GM20000 (cell line): Measurements from ENCODE around the gene CA5A.
"Not testable (repeated sequence)": the region's sequence is repeated elsewhere in the genome, so short reads cannot be mapped to it uniquely, and the experiment has no call there.

Experiments
- DNase-seq: peaks from one replicate; pipeline ENCODE4 v3.0.0; 2012; ENCODE audit warnings: low spot score
- CTCF ChIP-seq: IDR thresholded peaks from 2 replicates; pipeline ENCODE4 v1.5.1; 2012; ENCODE audit warnings: mild to moderate bottlenecking, control low read depth; ENCODE audit errors: extremely low read depth, missing control alignments

The CA5A gene

DNA sequence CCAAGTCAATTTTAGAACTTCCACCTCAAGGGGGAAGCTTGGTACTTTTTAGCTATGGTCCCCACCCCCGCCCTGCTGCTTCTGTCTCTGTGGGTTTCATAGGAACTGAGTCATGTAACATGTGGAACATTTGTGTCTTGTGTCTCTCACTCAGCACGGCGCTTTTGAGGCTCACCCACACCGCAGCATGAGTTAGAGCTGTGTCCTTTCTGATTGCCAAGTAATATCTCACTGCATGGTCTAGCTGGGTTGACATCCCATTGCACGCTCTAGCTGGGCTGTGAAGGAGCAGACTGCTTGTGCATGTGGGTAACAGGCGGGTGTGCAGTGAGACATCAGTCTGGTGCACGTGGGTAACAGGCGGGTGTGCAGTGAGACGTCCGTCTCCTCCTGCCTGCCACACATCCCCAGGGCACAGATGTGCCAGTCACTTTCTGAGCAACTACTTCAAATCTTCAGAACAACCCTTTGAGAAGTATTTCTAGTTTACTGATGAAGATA, 40.6 kb downstream of the CA5A start:
- TF ChIP-seq CTCF, result no peak
- DNase-seq, result peak; percentile 70

DNA sequence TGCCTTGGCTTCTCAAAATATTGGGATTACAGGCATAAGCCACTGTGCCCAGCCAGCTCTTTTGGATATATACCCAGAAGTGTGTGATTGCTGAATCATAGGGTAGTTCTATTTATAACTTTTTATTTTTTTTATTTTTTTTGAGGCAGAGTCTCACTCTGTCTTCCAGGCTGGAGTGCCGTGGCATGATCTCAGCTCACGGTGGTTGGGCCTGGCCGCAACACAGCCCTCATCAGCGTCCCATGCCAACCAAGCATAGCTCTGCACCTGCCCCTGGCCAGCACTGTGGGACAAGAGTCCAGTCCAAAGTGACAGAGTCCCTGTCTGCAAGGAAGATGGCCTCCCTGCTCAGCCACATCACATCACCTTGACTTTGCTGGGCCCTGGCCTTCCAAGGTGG, 42.3 kb downstream of the CA5A start:
- not testable (repeated sequence) for DNase-seq

DNA sequence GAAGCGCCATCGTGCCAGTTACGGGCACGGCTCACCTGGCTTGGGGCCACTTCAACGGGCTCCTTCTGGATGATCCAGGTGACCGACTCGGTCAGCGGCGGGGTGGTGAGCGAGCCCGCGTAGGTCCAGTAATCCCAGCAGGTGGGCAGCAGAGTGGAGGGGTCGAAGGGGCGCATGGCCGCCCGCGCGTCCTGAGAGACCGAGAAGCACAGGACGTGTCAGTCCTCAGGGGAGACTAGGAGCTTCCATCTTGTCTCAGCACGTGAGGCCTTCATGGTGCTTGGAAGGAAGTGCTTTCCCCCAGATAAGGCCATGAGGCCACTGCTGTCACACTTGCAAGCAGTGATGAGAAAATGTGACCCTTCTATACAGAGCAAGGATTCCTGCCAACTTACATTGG, 44.6 kb downstream of the CA5A start:
- no peak for DNase-seq
- TF ChIP-seq CTCF, result no peak

- not testable (repeated sequence) for DNase-seq
- TF ChIP-seq CTCF, result peak; percentile 1
These were observed 46.6 kb downstream of the CA5A start for GRCh38 chr16:87889762-87890161.

DNA sequence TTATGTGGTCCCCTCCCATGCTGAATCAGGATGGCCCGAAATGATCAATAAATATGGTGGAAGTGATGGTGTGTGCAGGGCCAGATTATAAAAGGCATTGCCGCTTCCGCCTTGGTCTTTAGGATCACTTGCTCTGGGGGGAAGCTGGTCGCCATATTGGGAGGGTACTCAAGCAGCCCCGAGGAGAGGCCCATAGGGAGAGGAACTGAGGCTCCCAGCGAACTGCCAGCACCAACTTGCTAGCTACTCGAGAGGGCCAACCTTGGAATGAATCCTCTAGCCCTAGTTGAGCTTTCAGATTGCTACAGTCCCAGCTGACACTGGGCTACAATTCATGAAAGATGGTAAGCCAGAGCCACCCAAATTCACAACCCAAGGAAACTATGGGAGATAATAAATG, 48.0 kb downstream of the CA5A start:
- DNase-seq, result not testable (repeated sequence)

DNA sequence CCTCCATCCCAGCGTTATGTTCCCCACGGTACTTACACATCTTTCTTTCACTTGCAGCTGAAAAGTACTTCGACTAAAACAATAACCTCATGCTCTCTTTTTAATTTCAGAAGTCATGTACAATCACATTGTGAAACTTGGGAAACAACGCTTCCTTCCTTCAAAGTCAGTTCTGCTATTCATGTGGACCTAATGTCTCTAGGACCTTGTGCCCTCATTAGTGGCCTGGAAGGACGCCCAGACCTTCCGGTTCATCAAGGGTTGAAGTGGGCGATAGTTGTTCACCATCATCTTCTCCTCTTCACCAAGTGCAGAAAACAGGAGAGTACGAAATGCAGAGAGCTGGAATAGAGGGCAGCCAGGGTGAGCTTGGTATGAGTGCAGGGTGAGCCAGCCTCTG, 48.4 kb downstream of the CA5A start:
- not testable (repeated sequence) for DNase-seq

GRCh38 chr16:87885371-87885967, 50.9 kb downstream of the CA5A start:
- DNase-seq, result not testable (repeated sequence)

GRCh38 chr16:87882436-87883019, 53.8 kb downstream of the CA5A start:
- no peak for TF ChIP-seq CTCF
- DNase-seq, result no peak

DNA sequence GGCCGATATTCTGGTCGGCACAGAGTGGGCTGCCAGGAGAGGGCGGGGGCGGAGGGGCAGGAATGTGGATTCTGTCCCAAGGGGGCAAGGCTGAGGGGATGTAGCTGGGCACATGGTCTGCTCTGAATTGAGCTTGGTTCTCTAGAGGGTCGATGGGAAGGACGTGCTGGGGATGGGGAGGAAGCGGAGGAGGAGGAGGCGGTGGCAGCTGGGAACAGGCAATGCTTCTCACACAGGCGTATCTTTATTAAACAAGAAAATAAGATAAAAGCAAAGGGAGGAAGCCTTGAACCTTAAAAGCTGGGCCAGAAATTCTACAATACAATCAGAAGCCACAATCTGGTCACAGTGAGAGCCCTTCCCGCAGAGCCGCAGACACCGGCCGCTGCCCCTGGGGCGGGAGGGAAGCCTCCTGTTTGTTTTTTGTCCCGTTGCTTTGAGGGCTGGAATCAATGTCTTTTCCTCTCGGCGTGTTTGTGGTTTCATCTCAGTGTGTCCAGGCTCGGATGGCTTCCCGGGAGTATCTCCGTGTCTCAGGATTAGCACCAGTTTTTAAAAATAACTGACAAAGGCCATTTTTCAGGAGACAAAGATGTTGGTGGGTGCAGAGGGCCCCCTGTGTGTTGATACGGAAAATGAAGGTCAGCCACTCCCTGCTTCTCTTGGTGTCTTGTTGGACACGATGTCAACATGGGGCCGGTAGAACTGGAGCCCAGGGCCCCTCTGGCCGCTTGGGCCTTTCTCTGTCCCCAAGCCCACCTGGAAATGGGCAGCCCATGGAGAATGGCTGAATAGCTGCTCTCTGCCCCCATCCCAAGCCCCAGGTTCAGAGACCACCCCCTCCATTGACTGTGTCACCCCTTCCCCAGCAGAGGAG, 54.8 kb downstream of the CA5A start:
- no peak for TF ChIP-seq CTCF
- DNase-seq, result no peak
